SH-SY5Y (cell line): ENCODE results near the gene POLR3E.

Experiments
- GATA2 ChIP-seq: IDR thresholded peaks from 2 replicates; pipeline ENCODE4 v1.6.1; 2011; ENCODE audit warnings: mild to moderate bottlenecking, low read depth, low read length
- GATA3 ChIP-seq: IDR thresholded peaks from 2 replicates; pipeline ENCODE4 v1.6.1; 2011; ENCODE audit warnings: low read depth, mild to moderate bottlenecking, low read length, moderate library complexity

POLR3E gene

GRCh38 chr16:22278441-22279230 is 18.6 kb upstream of the POLR3E start:
- no peak for TF ChIP-seq GATA3
- TF ChIP-seq GATA2: no peak

GRCh38 chr16:22282254-22282892 is 14.8 kb upstream of the POLR3E start:
- no peak for TF ChIP-seq GATA3
- TF ChIP-seq GATA2: no peak

- TF ChIP-seq GATA3: no peak
- no peak for TF ChIP-seq GATA2
Measured at GRCh38 chr16:22284637-22285036, 12.6 kb upstream of the POLR3E start.

GRCh38 chr16:22285080-22285479 is 12.1 kb upstream of the POLR3E start:
- TF ChIP-seq GATA3: no peak
- TF ChIP-seq GATA2: no peak

- no peak for TF ChIP-seq GATA2
- TF ChIP-seq GATA3: no peak
Measured at GRCh38 chr16:22291020-22291419, 6.2 kb upstream of the POLR3E start.

GRCh38 chr16:22291860-22292318 is 5.3 kb upstream of the POLR3E start:
- TF ChIP-seq GATA3 (no peak), GATA2 (no peak)

- TF ChIP-seq GATA2 (no peak), GATA3 (no peak)
Measured at GRCh38 chr16:22292320-22292719, 4.9 kb upstream of the POLR3E start.

GRCh38 chr16:22293137-22294106 is 3.8 kb upstream of the POLR3E start:
- TF ChIP-seq GATA3: no peak
- TF ChIP-seq GATA2: no peak

- TF ChIP-seq GATA3 (no peak), GATA2 (no peak; the same call in 1 of the 2 replicates)
Measured at GRCh38 chr16:22296225-22297113, 740 bp upstream of the POLR3E start.

- no peak for TF ChIP-seq GATA3
- TF ChIP-seq GATA2: no peak
Measured at GRCh38 chr16:22297871-22298733, 893 bp downstream of the POLR3E start.

GRCh38 chr16:22299036-22299435 is 1.8 kb downstream of the POLR3E start:
- TF ChIP-seq GATA2 (no peak), GATA3 (no peak)

GRCh38 chr16:22300427-22301071 is 3.3 kb downstream of the POLR3E start:
- TF ChIP-seq GATA2 (no peak), GATA3 (no peak)
